IMR-90 (cell line): ENCODE measurements around the gene KIF3B.

Experiments
- BHLHE40 ChIP-seq: fragments of 150-350 bp; IDR thresholded peaks from 2 replicates; pipeline ENCODE4 v1.6.1; 2016; ENCODE audit warnings: mild to moderate bottlenecking, low read depth, low read length
- CEBPB ChIP-seq: IDR thresholded peaks from 2 replicates; pipeline ENCODE4 v1.6.1; 2012; ENCODE audit warnings: low read depth, low read length, improper control_type of control experiment
- CTCF ChIP-seq: conservative IDR thresholded peaks from 2 replicates; pipeline ENCODE4 v1.5.1; 2012; ENCODE audit warnings: mild to moderate bottlenecking, low read depth, low read length, improper control_type of control experiment
- MAFK ChIP-seq: IDR thresholded peaks from 2 replicates; pipeline ENCODE4 v1.6.1; 2012; ENCODE audit warnings: low read depth, low read length, improper control_type of control experiment
- MXI1 ChIP-seq: IDR thresholded peaks from 2 replicates; pipeline ENCODE4 v1.6.1; 2012; ENCODE audit warnings: low read depth, mild to moderate bottlenecking, low read length, moderate library complexity, borderline replicate concordance
- NFE2L2 ChIP-seq: fragments of 150-350 bp; IDR thresholded peaks from 2 replicates; pipeline ENCODE4 v1.6.1; 2016; ENCODE audit warnings: low read depth, mild to moderate bottlenecking, low read length
- POLR2A ChIP-seq: IDR thresholded peaks from 2 replicates; pipeline ENCODE4 v1.6.1; 2012; ENCODE audit warnings: mild to moderate bottlenecking, low read depth, low read length
- RAD21 ChIP-seq: IDR thresholded peaks from 2 replicates; pipeline ENCODE4 v1.6.1; 2012; ENCODE audit warnings: low read length, improper control_type of control experiment
- RCOR1 ChIP-seq: IDR thresholded peaks from 2 replicates; pipeline ENCODE4 v1.6.1; 2012; ENCODE audit warnings: mild to moderate bottlenecking, low read length, improper control_type of control experiment; ENCODE audit not compliant: insufficient replicate concordance
- RFX5 ChIP-seq: IDR thresholded peaks from 2 replicates; pipeline ENCODE4 v1.8.0; 2012; ENCODE audit warnings: low read depth, mild to moderate bottlenecking, low read length, moderate library complexity
- SMC3 ChIP-seq: fragments of 150-350 bp; IDR thresholded peaks from 2 replicates; pipeline ENCODE4 v1.6.1; 2016; ENCODE audit warnings: low read depth, mild to moderate bottlenecking, antibody characterized with exemption, low read length, moderate library complexity
- TF ChIP-seq, protein P1 (sequence below): fragments of 150-350 bp; IDR thresholded peaks from 2 replicates; pipeline ENCODE4 v1.6.1; 2017; ENCODE audit warnings: mild to moderate bottlenecking, antibody characterized with exemption, low read length, low read depth
- TF ChIP-seq, protein P2 (sequence below): fragments of 150-350 bp; IDR thresholded peaks from 2 replicates; pipeline ENCODE4 v1.6.1; 2016; ENCODE audit warnings: low read depth, mild to moderate bottlenecking, low read length, moderate library complexity, borderline replicate concordance

GRCh38 chr20:32302507-32302872, 25.0 kb downstream of the KIF3B start:
- TF ChIP-seq CTCF (no peak), POLR2A (no peak), MXI1 (no peak), RCOR1 (no peak), RAD21 (no peak), SMC3 (no peak), RFX5 (no peak), CEBPB (no peak), BHLHE40 (no peak), MAFK (no peak), NFE2L2 (no peak)
- TF ChIP-seq, protein P1, sequence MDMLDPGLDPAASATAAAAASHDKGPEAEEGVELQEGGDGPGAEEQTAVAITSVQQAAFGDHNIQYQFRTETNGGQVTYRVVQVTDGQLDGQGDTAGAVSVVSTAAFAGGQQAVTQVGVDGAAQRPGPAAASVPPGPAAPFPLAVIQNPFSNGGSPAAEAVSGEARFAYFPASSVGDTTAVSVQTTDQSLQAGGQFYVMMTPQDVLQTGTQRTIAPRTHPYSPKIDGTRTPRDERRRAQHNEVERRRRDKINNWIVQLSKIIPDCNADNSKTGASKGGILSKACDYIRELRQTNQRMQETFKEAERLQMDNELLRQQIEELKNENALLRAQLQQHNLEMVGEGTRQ = no peak
- TF ChIP-seq, protein P2, sequence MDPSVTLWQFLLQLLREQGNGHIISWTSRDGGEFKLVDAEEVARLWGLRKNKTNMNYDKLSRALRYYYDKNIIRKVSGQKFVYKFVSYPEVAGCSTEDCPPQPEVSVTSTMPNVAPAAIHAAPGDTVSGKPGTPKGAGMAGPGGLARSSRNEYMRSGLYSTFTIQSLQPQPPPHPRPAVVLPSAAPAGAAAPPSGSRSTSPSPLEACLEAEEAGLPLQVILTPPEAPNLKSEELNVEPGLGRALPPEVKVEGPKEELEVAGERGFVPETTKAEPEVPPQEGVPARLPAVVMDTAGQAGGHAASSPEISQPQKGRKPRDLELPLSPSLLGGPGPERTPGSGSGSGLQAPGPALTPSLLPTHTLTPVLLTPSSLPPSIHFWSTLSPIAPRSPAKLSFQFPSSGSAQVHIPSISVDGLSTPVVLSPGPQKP = no peak
